HG02938 (cell line): ENCODE results near the gene ERBB3.
A peak's percentile ranks its signal among the peaks of the same experiment; 100 is the strongest.

Experiments
- ATAC-seq: cut with Tn5 transposase; IDR thresholded peaks from one replicate; pipeline ENCODE4 v1.9.1; 2021; ENCODE audit warnings: mild to moderate bottlenecking, moderate library complexity; ENCODE audit not compliant: unreplicated experiment

The ERBB3 gene

GRCh38 chr12:56078931-56079722, 838 bp upstream of the ERBB3 start:
- ATAC-seq: peak; percentile 55

DNA sequence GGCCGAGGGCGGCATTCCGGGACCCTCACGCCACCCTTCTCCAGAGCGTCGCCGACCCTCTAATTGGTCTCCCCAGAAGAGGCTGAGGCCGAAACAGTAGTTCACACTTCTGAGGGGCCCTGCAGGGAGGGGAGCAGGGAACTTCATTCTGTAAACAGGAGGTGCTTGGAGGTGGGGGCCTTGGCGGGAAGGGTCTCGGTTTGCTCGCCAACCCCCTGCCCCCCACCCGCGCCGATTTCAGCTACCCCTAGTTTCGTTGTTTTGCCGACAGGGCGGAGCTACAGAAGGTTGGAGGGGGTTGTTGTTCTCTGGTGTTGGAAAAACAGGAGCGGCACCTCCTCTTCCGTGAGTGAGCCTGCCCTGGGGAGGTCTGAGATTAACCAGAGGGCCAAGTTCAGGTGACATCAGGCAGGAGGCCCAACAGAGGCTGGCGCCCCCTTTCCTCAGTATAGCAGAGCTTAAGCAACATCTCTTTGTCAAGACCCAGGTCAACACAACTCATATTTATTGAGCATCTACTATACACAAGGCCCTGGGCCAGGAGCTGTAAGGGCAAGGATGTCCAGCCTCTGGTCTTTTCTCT, 682 bp downstream of the ERBB3 start:
- ATAC-seq: no peak

GRCh38 chr12:56081393-56082347, 1.7 kb downstream of the ERBB3 start:
- ATAC-seq: no peak

GRCh38 chr12:56082382-56082781, 2.4 kb downstream of the ERBB3 start:
- ATAC-seq: no peak

- no peak for ATAC-seq
These were observed 3.0 kb downstream of the ERBB3 start for GRCh38 chr12:56082967-56083366.

DNA sequence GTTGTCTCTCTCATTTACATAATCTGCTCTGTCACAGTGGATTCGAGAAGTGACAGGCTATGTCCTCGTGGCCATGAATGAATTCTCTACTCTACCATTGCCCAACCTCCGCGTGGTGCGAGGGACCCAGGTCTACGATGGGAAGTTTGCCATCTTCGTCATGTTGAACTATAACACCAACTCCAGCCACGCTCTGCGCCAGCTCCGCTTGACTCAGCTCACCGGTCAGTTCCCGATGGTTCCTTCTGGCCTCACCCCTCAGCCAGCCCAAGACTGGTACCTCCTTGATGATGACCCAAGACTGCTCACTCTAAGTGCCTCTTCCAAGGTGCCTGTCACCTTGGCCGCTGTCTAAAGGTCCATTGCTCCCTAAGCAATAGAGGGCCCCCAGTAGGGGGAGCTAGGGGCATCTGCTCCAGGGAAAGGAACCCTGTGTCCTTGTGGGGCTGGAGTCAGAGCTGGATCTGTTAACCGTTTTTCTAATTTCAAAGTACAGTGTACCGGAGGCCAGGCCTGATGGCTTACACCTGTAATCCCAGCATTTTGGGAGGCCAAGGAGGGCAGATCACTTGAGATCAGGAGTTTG, 5.1 kb downstream of the ERBB3 start:
- ATAC-seq: no peak

GRCh38 chr12:56086096-56086495, 6.1 kb downstream of the ERBB3 start:
- ATAC-seq: no peak

- no peak for ATAC-seq
These were observed 6.6 kb downstream of the ERBB3 start for GRCh38 chr12:56086608-56087007.

DNA sequence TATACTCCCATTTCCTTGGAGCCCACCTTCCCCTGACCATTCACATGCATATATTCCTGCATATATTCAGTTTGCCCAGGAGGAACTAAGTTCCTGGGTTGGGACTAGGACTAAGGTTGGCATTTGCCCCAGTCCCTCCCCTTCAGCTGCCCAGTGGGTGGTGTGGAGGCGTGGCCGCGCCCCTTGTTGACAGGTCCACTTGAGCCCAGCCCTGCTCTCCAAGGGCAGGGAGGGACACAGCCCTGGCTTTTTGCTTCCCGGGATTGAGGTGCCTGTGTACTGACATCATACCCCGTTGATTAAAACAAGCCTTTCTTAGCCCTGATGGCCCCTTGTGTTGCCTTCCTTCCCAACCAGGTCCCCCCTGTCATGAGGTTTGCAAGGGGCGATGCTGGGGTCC, 7.3 kb downstream of the ERBB3 start:
- no peak for ATAC-seq

DNA sequence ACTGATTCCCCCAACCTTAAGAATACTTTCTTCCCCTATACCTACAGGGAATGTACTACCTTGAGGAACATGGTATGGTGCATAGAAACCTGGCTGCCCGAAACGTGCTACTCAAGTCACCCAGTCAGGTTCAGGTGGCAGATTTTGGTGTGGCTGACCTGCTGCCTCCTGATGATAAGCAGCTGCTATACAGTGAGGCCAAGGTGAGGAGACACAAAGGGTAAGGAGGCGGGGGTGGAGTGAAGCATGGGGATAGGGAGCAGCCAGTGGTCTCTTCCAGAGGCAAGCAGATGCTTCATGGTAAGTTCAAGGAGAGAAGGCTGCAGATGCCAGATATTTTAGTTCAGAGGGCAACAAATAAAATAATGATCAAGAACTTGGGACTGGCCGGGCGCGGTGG, 17.8 kb downstream of the ERBB3 start:
- no peak for ATAC-seq

GRCh38 chr12:56098592-56098991, 18.6 kb downstream of the ERBB3 start:
- ATAC-seq: no peak

DNA sequence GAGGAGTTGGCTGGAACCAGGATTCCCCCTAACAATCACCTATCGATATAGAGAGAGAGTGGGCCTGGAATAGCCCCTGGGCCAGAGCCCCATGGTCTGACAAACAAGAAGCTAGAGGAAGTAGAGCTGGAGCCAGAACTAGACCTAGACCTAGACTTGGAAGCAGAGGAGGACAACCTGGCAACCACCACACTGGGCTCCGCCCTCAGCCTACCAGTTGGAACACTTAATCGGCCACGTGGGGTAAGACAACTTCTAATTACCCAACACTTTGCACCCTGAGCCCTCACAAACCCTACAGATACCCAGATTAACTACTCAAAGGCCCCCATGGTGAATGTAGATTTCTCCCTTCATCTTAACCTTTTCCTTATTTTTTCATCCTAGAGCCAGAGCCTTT, 19.8 kb downstream of the ERBB3 start:
- ATAC-seq: no peak

DNA sequence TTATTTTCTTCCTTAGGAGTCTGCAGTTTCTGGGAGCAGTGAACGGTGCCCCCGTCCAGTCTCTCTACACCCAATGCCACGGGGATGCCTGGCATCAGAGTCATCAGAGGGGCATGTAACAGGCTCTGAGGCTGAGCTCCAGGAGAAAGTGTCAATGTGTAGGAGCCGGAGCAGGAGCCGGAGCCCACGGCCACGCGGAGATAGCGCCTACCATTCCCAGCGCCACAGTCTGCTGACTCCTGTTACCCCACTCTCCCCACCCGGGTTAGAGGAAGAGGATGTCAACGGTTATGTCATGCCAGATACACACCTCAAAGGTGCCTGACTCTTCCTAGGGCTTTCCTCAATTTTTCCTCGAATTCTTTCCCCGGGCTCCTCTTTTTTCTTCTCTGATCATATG, 21.1 kb downstream of the ERBB3 start:
- ATAC-seq: no peak

- no peak for ATAC-seq
These were observed 22.7 kb downstream of the ERBB3 start for GRCh38 chr12:56102683-56103065.

DNA sequence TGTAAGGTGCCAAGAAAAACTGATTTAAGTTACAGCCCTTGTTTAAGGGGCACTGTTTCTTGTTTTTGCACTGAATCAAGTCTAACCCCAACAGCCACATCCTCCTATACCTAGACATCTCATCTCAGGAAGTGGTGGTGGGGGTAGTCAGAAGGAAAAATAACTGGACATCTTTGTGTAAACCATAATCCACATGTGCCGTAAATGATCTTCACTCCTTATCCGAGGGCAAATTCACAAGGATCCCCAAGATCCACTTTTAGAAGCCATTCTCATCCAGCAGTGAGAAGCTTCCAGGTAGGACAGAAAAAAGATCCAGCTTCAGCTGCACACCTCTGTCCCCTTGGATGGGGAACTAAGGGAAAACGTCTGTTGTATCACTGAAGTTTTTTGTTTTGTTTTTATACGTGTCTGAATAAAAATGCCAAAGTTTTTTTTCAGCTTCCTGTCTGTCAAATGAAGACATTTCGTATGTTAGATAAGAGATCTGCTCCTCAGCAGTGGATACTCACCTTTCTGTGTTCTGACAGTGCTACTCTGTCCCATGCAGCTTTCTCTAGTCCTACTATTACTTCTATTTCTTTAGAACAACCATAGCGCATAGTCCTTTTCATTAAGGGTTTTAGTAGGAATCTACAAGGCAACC, 23.2 kb downstream of the ERBB3 start:
- ATAC-seq: no peak

GRCh38 chr12:56103823-56104108, 23.8 kb downstream of the ERBB3 start:
- ATAC-seq: no peak

- peak; percentile 92 for ATAC-seq
These were observed 24.3 kb downstream of the ERBB3 start, which contains the start of gene PA2G4 for GRCh38 chr12:56104109-56104814. PA2G4 (plus strand) TSS chr12:56104559; CDS start chr12:56104738, 179 bp downstream.

DNA sequence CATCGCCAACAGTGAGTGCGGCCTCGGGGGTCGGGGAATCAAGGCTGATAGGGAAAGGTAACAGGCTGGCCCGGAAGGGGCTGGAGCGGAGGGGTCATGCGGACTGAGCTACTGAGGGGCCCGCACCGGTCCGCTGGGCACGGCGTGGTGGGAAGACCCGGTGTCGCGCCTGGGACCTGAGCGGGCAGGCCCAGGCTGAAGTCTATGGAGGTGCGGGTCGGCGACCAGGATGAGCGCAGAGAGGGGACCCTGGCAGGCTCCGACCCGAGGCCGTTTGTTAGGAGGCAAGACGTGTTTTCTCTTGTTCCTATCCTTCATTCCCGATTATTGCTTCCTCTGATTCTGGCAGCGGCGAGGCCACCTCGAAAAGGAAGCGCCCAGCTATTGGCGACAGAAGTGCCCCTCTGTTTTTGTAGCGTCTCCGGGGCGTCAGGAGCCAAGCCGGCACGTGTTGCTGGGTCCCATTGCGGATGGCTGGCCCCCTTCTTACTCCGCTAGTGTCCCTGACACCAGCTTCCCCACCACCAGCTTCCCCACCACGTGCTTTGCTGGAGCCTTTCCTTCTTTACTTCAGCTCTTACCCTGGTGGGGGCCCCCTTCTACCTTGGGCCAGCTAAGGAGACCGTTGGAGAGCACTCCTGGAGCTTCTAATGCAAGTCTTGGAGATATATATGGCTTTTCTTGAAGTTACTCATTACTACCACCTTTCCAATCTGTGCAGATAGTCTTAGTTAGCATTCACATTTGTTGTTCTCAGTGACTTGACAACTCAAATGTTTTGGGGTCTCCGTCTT, 25.0 kb downstream of the ERBB3 start:
- peak; percentile 11 for ATAC-seq

GRCh38 chr12:56105609-56105902, 25.6 kb downstream of the ERBB3 start:
- no peak for ATAC-seq

DNA sequence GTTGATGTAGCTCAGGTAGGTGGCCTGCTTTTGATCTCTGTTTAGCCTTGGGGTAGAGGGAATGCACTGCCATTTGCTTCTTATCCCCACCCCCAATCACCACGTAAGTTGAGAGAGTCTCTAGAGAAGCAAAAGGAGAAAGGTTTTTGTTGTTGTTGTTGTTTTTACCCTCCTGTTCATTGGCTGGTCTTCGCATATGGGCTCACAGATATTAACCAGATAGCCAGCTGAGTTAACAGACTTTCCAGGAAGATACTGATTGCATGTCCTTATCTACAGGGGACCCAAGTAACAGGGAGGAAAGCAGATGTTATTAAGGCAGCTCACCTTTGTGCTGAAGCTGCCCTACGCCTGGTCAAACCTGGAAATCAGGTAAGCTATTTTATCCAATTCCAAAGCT, 27.3 kb downstream of the ERBB3 start:
- ATAC-seq: no peak
